Measurements from ENCODE around the gene SMAP2.
A peak's percentile ranks its signal among the peaks of the same experiment; 100 is the strongest.
"Not testable (repeated sequence)": the region's sequence is repeated elsewhere in the genome, so short reads cannot be mapped to it uniquely, and the experiment has no call there.

Gene SMAP2

GRCh38 chr1:40373323-40374283, at the start of gene SMAP2:
TSS of gene SMAP2 (plus strand) at chr1:40373727. CDS start at chr1:40374121, 394 bp downstream.
- no peak for TF ChIP-seq CTCF (IDR thresholded peaks at IDR 0.05; ENCODE audit: low read depth, low read length)
- peak within 1 kb of the TSS; percentile 98 for H3K4me3 ChIP-seq (ENCODE audit: low read depth, low read length)

GRCh38 chr1:40331403-40331802, 42.1 kb upstream of the SMAP2 start:
- not testable (repeated sequence) for H3K4me3 ChIP-seq (ENCODE audit: low read depth, low read length)

- TF ChIP-seq CTCF (IDR thresholded peaks at IDR 0.05; ENCODE audit: low read depth, low read length) = no peak
Observed at GRCh38 chr1:40332695-40333094, 40.8 kb upstream of the SMAP2 start.

GRCh38 chr1:40337443-40337842, 36.1 kb upstream of the SMAP2 start:
- no peak overlapping the region for H3K4me3 ChIP-seq (ENCODE audit: low read depth, low read length)
- no peak for TF ChIP-seq CTCF (IDR thresholded peaks at IDR 0.05; ENCODE audit: low read depth, low read length)

More at GRCh38 chr1:40332695-40333094, 40.8 kb upstream of the SMAP2 start:
- no peak overlapping the region for H3K4me3 ChIP-seq (ENCODE audit: low read depth, low read length)

- TF ChIP-seq CTCF (IDR thresholded peaks at IDR 0.05; ENCODE audit: low read depth, low read length) = peak; percentile 99
- H3K4me3 ChIP-seq (ENCODE audit: low read depth, low read length) = peak overlapping the region; percentile 13; the same call in 1 of the 2 replicates
Observed at GRCh38 chr1:40338745-40339419, 34.6 kb upstream of the SMAP2 start.

GRCh38 chr1:40339420-40340323, 33.9 kb upstream of the SMAP2 start:
- H3K4me3 ChIP-seq (ENCODE audit: low read depth, low read length) = no peak overlapping the region

More at GRCh38 chr1:40339420-40340323, 33.9 kb upstream of the SMAP2 start:
- no peak for TF ChIP-seq CTCF (IDR thresholded peaks at IDR 0.05; ENCODE audit: low read depth, low read length)

Measured in WI38 (cell line).